NCI-H146 (cell line): ENCODE results near the gene BAIAP2.
"Not testable (repeated sequence)": the region's sequence is repeated elsewhere in the genome, so short reads cannot be mapped to it uniquely, and the experiment has no call there.

Experiments
- DNase-seq: peaks from one replicate; lab custom pipeline; 2025; lab: John Stamatoyannopoulos, UW

BAIAP2 gene

DNA sequence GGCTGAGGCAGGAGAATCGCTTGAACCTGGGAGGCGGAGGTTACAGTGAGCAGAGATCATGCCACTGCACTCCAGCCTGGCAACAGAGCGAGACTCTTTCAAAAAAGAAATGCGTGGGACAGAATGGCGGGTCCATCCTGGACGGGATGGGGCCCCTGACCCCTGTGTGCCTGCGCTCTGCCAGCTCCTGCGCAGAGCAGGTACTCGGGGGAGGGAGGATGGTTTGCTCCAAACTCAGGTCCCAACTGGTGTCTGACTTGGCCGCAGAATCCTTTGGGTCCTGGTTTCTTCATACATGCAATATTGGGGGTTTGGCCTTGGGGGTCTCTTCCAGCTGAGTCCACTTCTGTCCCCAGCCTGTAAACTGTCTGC, 33.0 kb upstream of the BAIAP2 start:
- no peak for DNase-seq

DNA sequence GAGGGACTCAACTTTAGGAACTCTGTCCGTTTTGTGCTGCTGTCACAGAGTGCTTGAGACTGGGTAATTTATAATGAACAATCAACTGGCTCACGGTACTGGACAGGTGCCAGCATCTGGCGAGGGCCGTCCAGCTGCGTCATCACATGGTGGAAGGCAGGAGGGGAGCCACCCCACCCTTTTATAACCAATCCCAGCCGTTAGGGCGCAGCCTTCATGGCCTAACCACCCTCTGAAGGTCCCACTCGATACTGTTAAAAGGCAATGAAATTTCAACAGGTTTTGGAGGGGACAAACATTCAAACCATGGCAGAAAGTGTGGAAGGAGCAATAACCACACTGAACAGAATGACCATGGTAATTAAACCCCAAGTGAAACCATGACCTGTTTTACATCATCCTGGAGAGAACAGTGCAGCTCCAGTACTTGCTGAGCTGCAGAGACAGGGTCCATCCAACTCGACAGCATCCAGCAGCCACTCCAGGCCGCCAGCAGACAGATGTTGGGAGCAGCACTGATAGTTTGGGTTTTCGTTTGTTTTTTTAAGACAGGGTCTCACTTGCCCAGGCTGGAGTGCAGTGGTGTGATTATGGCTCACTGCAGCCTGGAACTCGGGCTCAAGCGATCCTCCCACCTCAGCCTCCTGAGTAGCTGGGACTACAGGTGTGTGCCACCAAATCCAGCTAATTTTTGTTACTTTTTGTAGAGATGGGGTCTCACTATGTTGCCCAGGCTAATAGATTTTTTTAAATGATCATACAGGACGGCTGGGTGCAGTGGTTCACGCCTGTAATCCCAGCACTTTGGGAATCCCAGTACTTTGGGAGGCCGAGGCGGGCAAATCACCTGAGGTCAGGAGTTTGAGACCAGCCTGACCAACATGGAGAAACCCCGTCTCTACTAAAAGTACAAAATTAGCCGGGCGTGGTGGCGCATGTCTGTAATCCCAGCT, 32.3 kb upstream of the BAIAP2 start:
- peak; percentile 71 for DNase-seq

DNA sequence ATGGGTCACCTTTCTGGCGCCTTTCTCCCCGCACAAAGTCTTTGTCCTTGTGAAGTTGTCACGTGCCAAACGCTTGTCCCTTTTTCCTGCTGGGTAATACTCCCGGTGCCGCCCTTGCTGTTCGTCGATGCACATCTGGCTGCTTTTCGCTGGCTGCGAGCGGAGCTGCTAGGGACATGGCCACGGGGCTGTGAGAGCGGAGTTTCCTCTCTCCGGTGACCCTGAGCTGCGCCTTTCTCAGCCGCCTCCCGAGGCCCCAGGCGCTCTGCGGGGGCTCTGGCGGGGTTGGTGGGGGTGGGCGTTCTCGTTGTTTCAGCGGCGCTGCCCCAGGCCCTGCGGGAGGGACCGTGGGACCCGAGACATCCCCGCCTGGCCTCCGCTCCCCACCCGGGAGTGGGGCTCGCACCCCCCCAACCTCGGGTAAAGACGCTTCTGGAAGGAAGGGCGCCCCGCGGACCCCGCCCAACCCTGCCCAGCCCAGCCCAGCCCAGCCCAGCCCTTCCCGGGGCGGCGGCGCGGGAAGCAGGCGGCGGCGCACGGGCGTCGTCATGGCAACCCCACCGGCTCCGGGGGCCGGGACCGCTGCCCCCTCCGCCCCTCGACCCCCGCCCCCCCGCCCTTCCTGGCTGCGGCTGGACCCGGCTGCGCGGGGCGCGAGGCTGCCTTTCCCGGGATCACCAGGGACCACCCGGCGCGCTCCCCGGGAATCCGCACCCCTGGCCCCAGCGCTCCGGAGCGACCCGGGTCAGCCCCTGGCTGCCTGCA, 31.1 kb upstream of the BAIAP2 start:
- DNase-seq: peak; percentile 34

DNA sequence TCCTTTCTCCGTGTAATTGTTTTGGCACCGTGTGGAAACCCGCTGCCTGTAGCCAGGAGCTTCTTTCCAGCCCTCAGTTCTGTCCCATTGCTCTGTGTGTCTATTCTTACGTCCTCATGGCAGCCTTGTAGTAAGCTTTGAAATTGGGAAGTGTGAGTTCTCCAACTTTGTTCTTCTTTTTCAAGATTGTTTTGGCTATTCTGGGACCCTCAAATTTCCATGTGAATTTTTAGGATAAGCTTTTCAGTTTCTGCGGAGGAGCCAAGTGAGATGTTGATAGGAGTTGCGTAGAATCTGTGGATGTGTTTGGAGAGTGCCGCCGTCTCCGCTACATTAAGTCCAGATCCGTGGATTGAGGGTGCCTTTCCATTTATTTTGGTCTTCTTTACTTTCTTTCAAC, 28.1 kb upstream of the BAIAP2 start:
- no peak for DNase-seq

DNA sequence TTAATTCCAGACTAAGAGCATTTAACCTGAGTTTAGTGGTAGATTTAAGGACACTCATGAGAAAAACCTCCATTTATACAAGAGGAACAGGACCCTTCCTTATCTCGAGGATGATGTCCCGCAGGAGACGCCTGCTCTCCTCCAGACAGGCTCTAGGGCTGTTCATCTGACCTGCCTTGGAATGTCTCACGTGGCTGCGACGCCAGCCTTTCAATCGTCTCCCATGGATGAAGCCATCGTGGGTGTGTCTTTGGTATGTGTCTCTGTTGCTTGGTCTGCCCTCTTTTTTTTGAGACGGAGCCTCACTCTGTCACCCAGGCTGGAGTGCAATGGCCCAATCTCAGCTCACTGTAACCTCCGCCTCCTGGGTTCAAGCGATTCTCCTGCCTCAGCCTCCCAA, 26.8 kb upstream of the BAIAP2 start:
- no peak for DNase-seq

DNA sequence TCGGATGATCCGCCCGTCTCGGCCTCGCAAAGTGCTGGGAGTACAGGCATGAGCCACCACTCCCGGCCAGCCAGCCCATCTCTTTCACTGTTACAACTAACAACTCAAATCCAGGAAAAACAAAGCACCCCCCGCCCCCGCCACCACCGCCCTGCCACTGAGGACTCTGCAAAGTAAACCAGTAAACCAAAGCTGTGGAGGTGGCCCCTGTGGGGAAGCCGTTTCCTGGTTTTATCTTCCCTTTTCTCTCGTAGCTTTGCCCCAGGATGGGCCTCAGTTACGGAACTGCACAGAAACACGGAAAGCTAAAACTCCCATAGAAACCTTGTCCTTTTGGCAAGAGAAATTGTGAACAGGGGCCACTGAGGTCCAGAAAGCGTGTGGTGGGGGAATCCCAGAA, 25.8 kb upstream of the BAIAP2 start:
- no peak for DNase-seq

DNA sequence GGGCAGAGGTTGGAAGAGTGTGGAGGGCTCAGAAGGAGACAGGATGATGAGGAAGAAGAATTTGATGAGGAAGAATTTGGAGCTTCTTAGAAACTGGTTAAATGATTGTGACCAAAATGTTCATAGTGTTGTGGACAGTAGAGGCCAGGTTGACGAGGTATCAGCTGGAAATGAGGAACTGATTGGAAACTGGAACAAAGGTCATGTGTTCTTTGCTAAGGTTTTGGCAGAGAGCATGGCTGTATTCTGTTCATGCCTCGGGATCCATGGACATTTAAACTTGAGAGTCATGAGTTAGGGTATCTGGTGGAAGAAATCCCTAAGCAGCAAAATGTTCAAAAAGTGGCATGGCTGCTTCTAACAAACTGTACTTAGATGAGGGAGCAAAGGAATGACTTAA, 24.0 kb upstream of the BAIAP2 start:
- no peak for DNase-seq

DNA sequence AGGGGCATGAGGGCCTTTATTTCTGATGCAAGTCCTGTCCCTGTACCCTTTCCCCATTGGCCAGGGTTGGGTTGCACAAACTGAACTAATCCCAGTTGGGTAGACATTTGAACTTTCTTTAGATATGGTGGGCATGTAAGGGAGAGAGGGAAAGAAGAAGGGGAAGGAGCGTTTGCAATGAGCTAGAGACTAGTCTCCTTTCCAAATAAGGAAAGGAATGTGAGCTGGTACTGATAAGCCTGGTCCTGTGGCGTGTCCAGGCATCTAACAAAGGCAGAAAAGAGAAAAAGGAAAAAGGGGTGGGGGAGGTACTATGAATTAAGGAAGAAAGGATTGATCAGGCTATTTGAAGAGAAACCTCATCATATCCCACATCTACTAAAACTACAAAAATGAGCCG, 23.0 kb upstream of the BAIAP2 start:
- no peak for DNase-seq

DNA sequence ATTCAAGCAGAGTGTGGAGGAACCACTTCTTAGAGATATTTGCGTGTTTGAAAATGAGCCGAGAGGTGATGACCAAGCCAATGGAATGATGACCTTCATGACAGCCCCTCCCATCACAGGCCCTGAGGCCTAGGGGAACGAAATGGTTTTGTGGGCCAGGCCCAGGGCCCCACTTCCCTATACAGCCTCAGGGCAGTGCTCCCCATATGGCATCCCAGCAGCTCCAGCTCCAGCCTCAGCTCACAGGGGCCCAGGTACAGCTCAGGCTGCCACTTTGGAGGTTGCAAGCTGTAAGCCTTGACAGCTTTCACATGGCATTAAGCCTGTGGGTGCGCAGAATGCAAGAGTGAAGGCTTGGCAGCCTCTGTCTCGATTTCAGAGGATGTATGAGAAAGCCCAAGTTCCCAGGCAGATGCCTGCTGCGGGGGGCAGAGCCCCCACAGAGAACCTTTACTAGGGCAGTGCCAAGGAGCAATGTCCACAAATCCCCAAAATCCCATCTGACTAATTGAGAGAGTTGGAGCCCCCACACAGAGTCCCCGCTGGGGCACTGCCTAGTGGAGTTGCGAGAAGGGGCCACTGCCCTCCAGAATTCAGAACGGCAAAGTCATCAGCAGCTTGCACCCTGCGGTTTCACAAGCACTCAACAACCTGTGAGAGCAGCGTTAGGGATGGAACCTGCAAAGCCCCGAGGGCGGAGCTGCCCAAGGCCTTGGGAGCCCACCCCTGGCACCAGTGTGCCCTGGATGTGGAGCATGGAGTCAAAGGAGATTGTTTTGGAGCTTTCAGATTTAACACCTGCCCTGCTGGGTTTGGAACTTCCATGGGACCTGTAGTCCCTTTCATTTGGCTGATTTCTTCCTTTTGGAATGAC, 22.1 kb upstream of the BAIAP2 start:
- DNase-seq: no peak

DNA sequence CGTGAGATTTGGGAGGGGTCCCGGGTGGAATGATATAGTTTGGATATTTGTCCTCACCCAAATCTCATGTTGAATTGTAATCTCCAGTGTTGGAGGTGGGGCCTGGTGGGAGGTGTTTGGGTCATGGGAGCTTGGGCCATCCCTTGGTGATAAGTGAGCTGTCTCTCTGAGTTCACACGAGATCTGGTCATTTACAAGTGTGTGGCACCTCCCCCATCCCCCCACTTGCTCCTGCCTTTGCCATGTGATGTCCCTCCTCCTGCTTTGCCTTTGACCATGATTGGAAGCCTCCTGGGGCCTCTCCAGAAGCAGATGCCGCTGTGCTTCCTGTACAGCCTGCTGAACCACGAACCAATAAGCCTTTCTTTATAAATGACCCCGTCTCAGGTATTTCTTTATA, 21.3 kb upstream of the BAIAP2 start:
- no peak for DNase-seq

DNA sequence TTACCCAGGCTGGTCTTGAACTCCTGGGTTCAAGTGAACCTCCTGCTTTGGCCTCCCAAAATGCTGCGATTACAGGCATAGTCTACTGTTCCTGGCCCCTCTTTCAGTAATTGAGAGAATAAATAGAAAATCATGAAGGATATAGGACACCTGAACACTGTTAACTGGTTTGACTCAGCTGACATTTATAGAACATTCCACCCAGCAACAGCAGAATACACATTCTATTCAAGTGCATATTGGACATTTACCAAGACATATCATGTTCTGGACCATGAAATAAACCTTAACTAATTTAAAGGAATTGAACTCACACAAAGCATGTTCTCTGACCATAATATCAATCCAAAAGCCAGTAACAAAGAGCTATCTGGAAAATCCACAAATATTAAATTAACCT, 19.8 kb upstream of the BAIAP2 start:
- DNase-seq: no peak

DNA sequence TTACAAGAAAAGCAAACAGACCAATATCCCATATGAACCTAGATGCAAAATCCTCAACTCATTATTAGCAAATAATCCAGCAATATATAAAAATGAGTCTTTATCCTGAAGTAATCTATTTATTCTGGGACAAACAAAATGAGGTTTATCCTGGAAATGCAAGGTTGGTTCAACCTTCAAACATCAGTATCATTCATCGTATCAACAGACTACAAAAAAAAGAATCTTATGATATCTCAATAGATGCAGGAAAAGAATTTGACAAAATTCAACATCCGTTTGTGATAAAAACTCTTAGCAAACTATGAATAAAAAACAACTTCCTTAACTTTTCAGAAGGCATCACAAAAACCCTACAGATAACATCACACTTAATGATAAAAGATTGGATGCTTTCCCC, 18.4 kb upstream of the BAIAP2 start:
- DNase-seq: no peak

DNA sequence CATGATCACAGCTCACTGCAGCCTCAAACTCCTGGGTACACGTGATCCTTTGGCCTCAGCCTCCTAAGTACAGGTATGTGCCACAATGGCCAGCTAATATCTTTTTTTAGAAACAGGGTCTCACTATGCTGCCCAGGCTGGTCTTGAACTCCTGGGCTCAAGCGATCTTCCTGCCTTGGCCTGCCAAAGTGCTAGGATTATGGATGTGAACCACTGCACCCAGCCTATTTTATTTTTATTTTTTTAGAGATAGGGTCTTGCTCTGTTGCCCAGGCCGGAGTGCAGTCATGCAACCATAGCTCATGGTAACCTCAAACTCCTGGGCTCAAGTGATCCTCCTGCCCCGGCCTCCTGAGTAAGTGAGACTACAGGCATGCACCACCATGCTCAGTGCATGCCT, 17.6 kb upstream of the BAIAP2 start:
- not testable (repeated sequence) for DNase-seq

DNA sequence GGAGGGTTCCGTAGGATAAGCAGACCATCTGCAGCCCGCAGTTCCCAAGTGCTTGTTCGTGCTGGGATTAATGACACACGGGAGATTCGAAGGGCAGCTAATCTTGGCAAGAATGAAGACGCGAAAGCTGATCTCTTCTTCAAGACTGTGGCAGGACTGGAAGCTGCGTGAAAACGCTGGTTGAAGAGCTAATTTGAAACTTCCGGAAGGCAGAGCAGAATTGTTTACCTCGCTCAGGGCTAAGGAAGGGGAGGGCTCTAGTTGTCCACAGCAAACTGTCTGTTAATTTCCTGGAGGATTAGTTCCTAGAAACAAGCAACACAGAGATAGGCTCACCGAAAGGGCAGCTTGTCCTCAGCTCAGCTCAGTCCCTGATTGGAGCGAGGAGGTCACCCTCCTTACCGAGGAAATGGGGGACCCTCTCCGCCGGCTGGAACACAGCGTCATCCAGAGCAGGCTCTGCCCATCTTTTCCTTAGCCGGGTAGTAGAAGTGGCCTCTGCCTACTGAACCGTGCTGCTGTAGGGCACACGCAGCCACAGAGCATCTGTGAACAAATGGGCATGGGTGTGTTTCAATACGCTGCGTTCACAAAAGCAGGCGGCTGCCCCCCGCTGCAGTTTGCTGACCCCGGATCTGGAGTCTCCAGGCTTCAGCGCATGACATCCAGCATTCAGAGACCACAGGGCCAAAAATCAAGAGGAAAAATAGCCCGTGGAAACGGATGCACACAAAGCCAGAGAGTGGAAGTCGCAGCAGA, 16.7 kb upstream of the BAIAP2 start:
- DNase-seq: peak; percentile 54

DNA sequence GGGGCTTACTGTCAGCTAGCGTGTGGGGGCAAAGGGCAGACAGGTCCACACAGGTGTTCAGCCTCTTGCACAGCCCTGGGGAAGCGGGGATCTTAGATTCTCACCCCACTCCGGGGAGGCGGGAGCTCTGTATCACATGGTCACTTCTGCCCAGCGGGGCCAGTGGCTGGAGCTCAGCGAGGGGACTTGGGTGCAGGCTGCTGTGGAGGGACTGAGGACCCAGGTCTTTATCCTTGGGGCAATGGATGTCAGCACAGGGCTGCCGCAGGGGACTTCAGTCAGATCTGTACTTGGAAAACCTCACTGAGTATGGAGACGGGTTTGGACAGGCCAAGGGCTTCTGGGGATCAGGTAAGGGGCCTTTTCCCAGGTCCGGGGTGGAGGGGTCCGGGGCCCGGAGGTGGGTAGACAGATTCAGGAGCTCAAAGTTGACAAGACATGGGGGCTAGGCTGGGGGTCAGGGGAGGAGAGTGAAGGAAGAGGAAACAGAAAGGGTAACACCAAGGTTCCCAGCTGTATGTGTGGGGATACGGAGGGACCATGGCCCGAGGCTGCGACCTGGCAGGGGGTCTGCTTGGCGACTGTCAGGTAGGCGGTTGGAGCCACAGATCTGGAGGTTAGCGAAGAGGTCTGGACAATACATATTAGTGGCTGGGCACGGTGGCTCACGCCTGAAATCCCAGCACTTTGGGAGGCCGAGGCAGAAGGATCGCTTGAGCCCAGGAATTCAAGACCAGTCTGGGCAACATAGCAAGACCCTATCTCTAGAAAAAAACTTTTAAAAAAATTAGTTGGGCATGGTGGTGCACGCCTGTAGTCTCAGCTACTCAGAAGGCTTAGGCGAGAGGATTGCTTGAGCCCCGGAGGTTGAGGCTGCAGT, 15.1 kb upstream of the BAIAP2 start:
- DNase-seq: no peak

DNA sequence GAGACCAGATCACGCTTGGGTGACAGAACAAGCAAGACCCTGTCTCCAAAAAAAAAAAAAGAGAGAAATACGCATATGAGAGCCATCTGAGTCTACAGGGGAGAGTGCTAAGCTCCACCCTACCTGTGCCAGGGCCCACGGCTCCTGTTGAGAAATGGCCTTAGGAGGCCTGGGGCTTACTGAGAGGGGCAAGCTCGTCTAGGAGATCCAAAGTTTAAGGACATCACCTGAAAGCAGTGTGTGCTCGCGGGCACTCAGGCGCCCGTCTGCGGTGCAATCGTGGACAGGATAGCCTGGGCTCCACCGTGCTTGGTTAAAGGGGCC, 14.5 kb upstream of the BAIAP2 start:
- DNase-seq: no peak

DNA sequence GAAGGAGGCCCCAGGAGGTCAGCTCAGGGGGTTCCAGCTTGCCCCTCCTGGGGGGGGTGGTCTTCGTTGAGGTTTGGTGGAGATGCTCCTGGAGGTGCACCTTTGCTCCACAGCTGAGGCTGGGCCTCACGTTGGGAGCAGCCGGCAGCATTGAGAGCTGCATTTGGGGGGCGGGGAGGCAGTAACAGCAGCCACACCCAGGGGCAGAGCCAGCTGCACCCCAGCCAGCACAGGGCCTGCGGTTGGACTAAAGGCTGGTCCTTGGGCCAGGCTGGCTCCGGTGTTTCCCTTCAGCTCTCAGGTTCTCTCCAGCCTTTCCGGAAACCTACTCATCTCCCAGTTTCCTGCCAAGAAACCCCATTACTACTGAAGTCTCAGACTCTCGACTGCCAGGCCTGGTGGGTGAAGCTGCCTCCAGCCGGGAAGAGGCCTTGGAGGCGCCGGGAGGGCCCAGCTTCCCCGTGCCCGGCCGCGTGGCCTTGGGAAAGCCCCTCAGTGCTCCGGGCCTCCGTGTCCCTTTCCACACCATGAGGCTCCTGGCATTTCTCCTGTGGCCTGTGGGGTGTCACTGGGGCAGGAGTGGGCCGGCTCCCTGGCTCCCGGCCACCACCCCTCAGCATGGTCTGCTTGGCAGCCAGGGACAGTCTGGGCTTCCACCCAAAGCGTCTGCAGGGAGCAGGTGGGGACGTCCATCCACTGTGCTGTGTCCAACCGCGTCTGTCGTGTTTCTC, 14.0 kb upstream of the BAIAP2 start:
- DNase-seq: no peak

DNA sequence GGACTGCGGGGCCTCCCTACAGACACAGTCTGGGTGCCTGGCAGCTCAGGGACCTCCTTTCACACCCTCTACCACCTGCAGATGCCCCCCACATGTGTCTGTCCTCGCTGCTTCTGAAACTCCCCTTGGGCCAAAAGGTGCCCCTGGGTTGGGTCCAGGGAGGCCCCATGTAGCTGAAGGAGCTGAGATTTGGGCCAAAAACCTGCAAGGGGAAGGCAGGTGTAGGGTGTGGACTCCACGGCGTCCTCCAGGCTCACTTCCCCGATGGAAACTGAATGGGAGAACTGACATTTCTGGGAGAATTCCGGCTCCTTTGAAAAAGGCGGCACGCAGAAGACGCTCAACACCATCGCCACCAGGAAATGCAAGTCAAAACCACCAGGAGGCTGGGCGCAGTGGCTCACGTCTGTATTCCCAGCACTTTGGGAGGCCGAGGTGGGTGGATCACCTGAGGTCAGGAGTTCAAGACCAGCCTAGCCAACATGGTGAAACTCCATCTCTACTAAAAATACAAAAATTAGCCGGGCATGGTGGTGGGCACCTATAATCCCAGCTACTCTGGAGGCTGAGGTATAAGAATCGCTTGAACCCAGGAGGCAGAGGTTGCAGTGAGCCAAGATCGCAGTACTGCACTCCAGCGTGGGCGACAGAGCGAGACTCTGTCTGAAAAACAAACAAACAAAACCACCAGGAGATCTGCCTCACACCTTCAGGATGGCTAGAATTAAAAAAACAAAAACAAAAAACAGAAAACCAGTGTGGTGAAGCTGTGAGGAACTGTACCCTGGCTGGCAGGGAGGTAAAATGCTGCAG, 13.2 kb upstream of the BAIAP2 start:
- DNase-seq: no peak

DNA sequence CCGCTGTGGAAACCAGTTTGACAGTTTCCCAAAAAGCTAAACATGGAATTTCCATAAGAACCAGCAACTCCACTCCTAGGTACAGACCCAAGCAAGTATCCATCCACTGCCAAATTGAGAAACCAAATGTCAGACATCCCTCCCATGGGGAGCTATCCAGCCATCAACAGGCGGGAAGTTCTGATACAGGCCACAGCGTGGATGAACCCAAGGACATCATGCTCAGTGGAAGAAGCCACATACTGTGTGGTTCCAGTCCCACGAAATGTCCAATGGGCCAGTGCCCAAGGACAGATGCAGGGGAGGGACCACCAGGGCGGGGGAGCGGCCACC, 12.6 kb upstream of the BAIAP2 start:
- DNase-seq: no peak
